ENCODE measurements around the gene PCDHGB5.
"Not testable (repeated sequence)": the region's sequence is repeated elsewhere in the genome, so short reads cannot be mapped to it uniquely, and the experiment has no call there.

The PCDHGB5 gene

GRCh38 chr5:141397756-141398551 lies at the start of gene PCDHGB5:
PCDHGB5 (plus strand) TSS chr5:141397947; CDS start chr5:141398128, 181 bp downstream.
- peak; percentile 35 for DNase-seq

DNA sequence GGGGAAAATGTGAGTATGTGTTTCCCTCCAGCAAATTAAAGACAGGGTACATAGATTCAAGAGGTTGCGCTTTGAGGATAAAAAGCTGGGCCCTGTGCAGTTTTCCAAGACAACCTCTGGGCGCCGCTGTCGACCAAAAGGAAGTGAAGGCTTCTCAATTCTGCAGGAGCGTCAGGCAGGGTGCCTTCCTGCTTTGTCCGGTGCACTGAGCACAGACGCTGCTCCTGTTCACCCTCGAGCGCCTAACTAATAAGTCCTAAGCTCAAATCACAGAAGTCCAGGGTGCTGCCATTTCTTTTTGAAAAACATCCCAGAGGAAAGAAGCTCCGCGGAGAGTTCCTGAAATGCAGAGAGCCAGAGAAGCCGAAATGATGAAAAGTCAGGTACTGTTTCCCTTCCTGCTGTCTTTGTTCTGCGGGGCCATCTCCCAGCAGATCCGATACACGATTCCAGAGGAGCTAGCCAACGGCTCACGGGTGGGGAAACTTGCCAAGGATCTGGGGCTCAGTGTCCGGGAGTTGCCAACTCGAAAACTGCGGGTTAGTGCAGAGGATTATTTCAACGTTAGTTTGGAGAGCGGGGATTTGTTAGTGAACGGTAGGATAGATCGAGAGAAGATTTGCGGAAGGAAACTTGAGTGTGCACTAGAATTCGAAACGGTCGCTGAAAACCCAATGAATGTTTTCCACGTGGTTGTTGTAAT lies 47.7 kb upstream of the PCDHGB5 start, which contains the start of gene PCDHGB1:
Gene PCDHGB1, plus strand, starts transcription at position 183 of the 703 bp plus-strand sequence. Its CDS starts 162 bp downstream, at position 345.
- DNase-seq: peak; percentile 35

DNA sequence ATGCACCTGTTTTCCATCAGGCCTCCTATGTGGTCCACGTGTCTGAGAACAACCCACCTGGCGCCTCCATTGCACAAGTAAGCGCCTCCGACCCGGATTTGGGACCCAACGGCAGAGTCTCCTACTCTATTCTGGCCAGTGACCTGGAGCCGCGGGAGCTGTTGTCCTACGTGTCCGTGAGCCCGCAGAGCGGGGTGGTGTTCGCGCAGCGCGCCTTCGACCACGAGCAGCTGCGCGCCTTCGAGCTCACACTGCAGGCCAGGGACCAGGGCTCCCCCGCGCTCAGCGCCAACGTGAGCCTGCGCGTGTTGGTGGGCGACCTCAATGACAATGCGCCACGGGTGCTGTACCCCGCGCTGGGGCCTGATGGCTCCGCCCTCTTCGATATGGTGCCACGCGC lies 46.2 kb upstream of the PCDHGB5 start:
- DNase-seq: no peak

DNA sequence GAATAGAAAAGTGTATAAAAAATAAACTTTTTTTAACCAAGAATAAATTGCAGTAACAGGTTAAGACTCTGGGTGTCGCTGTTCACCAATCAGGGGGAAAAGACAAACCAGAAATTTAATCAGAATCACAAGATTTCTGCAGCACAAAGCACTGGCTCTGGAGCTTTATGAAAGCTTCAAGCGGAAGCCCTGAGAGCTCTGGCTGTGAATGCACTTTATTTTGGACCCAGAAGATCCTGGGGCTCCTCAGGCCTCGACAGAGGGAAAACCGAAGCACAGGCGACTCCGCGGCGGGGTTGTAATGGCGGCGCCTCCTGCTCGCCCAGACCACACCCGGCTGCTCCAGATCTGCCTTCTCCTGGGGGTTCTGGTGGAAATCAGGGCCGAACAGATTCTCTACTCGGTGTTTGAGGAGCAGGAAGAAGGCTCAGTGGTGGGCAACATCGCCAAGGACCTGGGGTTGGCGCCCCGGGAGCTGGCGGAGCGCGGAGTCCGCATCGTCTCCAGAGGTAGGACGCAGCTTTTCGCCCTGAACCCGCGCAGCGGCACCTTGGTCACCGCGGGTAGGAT lies 42.8 kb upstream of the PCDHGB5 start, which contains the start of gene PCDHGA4:
Gene PCDHGA4, plus strand, starts transcription at position 122 of the 570 bp plus-strand sequence. Its CDS starts 87 bp downstream, at position 209.
- no peak for DNase-seq

DNA sequence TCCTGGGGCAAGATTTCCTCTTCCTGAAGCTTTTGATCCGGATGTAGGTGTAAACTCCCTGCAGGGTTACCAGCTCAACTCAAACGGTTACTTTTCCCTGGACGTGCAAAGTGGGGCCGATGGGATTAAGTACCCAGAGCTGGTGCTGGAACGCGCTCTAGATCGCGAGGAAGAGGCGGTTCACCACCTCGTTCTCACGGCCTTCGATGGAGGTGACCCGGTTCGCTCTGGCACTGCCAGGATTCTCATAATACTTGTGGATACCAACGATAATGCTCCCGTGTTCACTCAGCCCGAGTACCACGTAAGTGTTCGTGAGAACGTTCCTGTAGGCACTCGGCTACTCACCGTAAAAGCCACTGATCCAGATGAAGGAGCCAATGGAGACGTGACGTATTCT lies 42.1 kb upstream of the PCDHGB5 start:
- no peak for DNase-seq

DNA sequence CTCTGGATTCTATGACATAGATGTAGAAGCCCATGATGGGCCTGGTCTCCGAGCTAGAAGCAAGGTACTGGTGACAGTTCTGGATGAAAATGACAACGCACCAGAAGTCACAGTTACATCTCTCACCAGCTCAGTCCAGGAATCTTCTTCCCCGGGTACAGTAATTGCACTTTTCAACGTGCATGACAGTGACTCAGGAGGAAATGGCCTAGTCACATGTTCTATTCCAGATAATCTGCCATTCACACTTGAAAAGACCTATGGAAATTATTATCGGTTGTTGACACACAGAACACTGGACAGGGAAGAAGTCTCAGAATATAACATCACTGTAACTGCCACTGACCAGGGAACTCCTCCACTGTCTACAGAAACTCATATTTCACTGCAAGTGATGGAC lies 41.6 kb upstream of the PCDHGB5 start:
- DNase-seq: no peak

DNA sequence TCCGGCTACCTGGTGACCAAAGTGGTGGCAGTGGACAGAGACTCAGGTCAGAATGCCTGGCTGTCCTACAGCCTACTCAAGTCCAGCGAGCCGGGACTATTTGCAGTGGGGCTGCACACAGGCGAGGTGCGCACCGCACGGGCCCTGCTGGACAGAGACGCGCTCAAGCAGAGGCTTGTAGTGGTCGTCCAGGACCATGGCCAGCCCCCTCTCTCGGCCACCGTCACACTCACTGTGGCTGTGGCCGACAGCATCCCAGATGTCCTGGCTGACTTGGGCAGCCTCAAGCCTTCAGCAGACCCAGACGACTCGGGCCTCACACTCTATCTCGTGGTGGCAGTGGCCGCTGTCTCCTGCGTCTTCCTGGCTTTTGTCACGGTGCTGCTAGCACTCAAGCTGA lies 40.8 kb upstream of the PCDHGB5 start:
- no peak for DNase-seq

DNA sequence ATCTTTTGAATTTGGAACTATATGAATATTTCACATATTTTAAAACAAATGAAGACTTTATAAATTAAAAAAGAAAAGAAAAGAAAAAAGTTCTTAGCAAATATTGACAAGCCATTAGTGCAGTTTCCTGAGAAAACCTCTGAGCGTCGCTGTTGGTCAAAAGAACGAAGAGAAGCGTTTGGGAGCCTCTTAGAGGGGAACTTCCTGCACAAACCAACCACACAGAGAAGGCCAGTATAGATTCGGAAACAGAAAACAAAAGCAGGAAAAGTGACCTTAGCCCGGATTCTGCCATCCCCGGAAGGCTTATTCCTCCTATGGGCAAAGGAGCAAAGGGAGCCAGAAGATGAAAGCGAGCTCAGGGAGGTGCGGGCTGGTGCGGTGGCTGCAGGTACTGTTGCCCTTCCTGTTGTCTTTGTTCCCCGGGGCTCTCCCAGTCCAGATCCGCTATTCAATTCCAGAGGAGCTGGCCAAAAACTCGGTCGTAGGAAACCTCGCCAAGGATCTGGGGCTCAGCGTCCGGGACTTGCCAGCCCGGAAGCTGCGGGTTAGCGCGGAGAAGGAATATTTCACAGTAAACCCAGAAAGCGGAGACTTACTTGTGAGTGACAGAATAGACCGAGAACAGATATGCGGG lies 37.8 kb upstream of the PCDHGB5 start, which contains the start of gene PCDHGB2:
Gene PCDHGB2, plus strand, starts transcription at position 205 of the 637 bp plus-strand sequence. Its CDS starts 142 bp downstream, at position 347.
- DNase-seq: no peak

- no peak for DNase-seq
Measured at GRCh38 chr5:141360685-141361084, 37.1 kb upstream of the PCDHGB5 start.

DNA sequence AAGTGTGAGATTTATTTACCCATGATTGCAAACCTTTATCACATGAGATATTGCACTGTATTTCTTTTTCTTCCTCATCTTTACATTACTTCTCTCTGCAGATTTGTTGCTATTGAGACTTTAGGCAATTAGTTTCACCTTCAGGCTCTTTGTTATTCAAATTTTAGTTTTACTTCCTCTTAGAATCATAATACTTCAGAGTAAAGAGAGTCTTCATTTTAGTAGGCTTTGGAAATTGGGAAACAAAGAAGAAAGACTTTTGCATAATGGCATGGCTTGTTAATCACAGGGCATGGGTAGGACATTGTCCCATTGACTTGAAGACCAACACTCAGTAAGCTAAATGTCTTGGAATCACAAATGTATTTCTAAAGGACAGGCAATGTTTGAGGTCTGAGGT lies 35.0 kb upstream of the PCDHGB5 start:
- DNase-seq: no peak

DNA sequence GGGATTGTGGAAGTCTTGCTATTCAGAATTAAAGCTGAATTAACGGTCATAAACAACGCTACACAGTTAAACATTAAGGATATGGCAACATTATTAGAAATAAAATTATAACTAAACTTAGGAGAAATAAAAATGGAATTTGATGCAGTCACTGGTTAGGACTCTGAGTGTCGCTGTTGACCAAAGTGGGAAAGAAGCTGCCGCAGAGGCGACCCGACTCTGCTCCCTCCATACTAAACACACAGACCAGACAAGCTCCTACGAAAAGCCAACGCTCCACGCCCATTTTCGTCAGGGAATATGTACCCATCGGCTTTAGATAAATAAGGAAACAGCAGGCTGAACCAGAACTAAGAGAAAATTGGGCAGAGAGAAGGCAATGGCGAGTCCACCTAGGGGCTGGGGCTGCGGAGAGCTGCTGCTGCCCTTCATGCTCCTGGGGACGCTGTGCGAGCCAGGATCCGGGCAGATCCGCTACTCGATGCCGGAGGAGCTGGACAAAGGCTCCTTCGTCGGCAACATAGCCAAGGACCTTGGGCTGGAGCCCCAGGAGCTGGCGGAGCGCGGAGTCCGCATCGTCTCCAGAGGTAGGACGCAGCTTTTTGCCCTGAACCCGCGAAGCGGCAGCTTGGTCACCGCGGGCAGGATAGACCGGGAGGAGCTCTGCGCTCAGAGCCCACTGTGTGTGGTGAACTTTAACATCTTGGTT lies 33.6 kb upstream of the PCDHGB5 start, which contains the start of gene PCDHGA5:
Gene PCDHGA5, plus strand, starts transcription at position 211 of the 709 bp plus-strand sequence. Its CDS starts 169 bp downstream, at position 380.
- no peak for DNase-seq

GRCh38 chr5:141366016-141366896 lies 31.5 kb upstream of the PCDHGB5 start:
- DNase-seq: no peak

DNA sequence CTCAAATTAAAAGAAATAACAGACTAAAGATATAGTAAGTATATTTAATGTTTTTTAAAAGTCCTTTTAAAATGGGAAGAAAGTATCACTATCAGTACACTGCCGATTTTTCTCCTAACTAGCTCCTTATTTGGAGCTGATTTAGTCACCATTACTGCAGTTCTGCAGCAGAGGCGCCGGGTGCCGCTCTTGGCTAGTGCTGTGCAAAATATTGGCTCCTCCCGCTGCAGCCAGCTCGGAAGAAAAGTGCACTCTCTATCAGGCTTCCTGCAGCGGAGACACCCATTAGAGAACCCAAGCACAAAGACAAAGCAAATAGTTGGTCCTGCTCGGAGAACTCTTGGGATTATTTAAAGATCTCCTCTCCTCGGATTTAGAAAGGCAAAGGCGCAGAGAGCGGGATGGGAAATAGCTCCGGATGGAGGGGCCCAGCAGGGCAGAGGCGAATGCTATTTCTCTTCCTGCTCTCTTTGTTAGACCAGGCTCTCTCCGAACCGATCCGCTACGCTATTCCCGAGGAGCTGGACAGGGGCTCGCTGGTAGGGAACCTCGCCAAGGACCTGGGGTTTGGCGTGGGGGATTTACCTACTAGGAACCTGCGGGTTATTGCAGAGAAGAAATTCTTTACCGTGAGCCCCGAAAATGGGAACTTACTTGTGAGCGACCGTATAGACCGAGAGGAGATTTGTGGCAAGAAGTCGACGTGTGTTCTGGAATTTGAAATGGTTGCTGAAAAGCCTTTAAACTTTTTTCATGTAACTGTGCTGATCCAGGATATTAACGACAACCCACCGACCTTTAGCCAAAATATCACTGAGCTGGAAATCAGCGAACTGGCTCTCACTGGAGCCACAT lies 27.5 kb upstream of the PCDHGB5 start, which contains the start of gene PCDHGB3:
Gene PCDHGB3, plus strand, starts transcription at position 249 of the 855 bp plus-strand sequence. Its CDS starts 153 bp downstream, at position 402.
- peak; percentile 25 for DNase-seq

DNA sequence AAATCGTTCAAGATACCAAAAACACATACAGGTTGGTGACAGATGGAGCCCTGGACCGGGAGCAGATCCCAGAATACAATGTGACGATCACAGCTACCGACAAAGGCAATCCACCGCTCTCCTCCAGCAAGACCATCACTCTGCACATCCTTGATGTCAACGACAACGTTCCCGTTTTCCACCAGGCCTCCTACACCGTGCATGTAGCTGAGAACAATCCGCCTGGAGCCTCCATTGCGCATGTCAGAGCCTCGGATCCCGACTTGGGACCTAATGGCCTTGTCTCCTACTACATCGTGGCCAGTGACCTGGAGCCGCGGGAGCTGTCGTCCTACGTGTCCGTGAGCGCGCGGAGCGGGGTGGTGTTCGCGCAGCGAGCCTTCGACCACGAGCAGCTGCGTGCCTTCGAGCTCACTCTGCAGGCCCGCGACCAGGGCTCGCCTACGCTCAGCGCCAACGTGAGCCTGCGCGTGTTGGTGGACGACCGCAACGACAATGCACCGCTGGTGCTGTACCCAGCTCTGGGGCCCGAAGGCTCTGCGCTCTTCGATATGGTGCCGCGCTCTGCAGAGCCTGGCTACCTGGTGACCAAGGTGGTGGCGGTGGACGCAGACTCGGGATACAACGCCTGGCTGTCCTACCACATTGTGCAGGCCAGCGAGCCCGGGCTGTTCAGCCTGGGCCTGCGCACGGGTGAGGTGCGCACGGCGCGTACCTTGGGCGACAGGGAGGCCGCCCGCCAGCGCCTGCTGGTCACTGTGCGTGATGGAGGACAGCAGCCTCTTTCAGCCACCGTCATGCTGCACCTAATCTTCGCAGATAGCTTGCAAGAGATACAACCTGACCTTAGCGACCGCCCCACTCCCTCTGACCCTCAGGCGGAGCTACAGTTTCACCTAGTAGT lies 25.9 kb upstream of the PCDHGB5 start:
- no peak for DNase-seq

DNA sequence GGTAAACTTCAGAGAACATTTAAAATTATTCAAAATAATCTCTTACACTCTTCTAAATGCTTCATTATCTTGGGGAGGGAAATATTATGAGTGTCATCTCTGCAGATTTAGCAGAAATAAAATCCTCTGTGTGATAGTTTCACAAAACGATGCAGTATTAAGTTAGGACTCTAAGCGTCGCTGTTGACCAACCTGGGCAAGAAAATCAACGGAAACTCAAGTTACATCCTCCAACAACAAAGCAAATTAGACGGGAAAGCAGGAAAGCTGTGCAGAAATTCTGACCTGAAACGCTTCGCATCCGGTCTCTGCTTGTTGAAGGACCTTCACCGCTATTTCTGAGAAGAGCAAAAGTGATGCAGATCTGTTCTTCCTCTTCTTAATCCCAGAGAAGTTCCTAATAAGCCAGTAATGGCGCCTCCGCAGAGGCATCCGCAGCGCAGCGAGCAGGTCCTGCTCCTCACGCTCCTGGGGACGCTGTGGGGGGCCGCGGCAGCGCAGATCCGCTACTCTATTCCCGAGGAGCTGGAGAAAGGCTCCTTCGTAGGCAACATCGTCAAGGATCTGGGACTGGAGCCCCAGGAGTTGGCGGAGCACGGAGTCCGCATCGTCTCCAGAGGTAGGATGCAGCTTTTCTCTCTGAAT lies 24.0 kb upstream of the PCDHGB5 start, which contains the start of gene PCDHGA6:
Gene PCDHGA6, plus strand, starts transcription at position 219 of the 645 bp plus-strand sequence. Its CDS starts 193 bp downstream, at position 412.
- DNase-seq: no peak

GRCh38 chr5:141374627-141375026 lies 23.1 kb upstream of the PCDHGB5 start:
- no peak for DNase-seq

- not testable (repeated sequence) for DNase-seq
Measured at GRCh38 chr5:141375444-141376155, 22.1 kb upstream of the PCDHGB5 start.

Measured in stimulated activated CD4-positive, alpha-beta T cell treated with anti-CD3 and anti-CD28 coated beads, Interleukin-1b, Interleukin-23, amount 100 ng/mL, for 48 hours (primary cell).